ENCODE data around the gene PTPRN2. TPM values are rescaled to one million over a fixed set of nuclear protein-coding genes. Genes with fewer than 3 reads are reported as not detected.

Gene PTPRN2
- total RNA-seq, 1 experiment from 2014 or later, result 2.1 TPM

- RAD21 ChIA-PET (ENCODE audit: low non-redundant PET in 1 of 2, low total read pairs in 2 of 2, uncharacterized antibody in 2 of 2, unreplicated experiment in 2 of 2), result no interaction called here
These were observed 594.1 kb downstream of the PTPRN2 start for GRCh38 chr7:157993406-157994105.

More at GRCh38 chr7:157993406-157994105, 594.1 kb downstream of the PTPRN2 start:
- H2AFZ ChIP-seq (ENCODE audit: low read depth, low read length, poor library complexity, severe bottlenecking), result no peak overlapping the region
- H3K4me3 ChIP-seq (replicated peaks in 1 of 2; ENCODE audit: low read depth in 1 of 2, low read length in 2 of 2), result no peak overlapping the region
- DNase-seq (ENCODE audit: low read depth, low spot score) (no peak), ATAC-seq (no peak)
- H3K4me2 ChIP-seq (ENCODE audit: low read length), result no peak overlapping the region
- no peaks in the 10 kb centered on the region for H3K79me2 ChIP-seq (ENCODE audit: insufficient read depth, low read length)
- no peaks in the 10 kb centered on the region for H3K9me2 ChIP-seq (ENCODE audit: insufficient read depth)
- ChIA-PET CTCF (no interaction called here), POLR2A (no interaction called here)
- no peak overlapping the region for H3K27ac ChIP-seq (ENCODE audit: low read depth, low read length)
- no TSS peak for BruUV-seq (replicated peaks)
- H3K4me1 ChIP-seq (ENCODE audit: control insufficient read depth in 1 of 2, insufficient read depth in 2 of 2, low read length in 2 of 2), result no peaks in the 10 kb centered on the region
- TF ChIP-seq, protein P1, sequence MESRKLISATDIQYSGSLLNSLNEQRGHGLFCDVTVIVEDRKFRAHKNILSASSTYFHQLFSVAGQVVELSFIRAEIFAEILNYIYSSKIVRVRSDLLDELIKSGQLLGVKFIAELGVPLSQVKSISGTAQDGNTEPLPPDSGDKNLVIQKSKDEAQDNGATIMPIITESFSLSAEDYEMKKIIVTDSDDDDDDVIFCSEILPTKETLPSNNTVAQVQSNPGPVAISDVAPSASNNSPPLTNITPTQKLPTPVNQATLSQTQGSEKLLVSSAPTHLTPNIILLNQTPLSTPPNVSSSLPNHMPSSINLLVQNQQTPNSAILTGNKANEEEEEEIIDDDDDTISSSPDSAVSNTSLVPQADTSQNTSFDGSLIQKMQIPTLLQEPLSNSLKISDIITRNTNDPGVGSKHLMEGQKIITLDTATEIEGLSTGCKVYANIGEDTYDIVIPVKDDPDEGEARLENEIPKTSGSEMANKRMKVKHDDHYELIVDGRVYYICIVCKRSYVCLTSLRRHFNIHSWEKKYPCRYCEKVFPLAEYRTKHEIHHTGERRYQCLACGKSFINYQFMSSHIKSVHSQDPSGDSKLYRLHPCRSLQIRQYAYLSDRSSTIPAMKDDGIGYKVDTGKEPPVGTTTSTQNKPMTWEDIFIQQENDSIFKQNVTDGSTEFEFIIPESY (IDR thresholded peaks at IDR 0.05; ENCODE audit: extremely low read depth, insufficient replicate concordance, low read length), result no peak
- TF ChIP-seq JUND (IDR thresholded peaks at IDR 0.05), result no peak
- TF ChIP-seq SP1 (IDR thresholded peaks at IDR 0.05; ENCODE audit: low read depth), result no peak
- no peak for TF ChIP-seq POLR2AphosphoS5 (IDR thresholded peaks at IDR 0.05; ENCODE audit: low read depth, low read length)
- no peak for TF ChIP-seq RAD21 (IDR thresholded peaks at IDR 0.05; ENCODE audit: low read depth)
- TF ChIP-seq, protein P2, sequence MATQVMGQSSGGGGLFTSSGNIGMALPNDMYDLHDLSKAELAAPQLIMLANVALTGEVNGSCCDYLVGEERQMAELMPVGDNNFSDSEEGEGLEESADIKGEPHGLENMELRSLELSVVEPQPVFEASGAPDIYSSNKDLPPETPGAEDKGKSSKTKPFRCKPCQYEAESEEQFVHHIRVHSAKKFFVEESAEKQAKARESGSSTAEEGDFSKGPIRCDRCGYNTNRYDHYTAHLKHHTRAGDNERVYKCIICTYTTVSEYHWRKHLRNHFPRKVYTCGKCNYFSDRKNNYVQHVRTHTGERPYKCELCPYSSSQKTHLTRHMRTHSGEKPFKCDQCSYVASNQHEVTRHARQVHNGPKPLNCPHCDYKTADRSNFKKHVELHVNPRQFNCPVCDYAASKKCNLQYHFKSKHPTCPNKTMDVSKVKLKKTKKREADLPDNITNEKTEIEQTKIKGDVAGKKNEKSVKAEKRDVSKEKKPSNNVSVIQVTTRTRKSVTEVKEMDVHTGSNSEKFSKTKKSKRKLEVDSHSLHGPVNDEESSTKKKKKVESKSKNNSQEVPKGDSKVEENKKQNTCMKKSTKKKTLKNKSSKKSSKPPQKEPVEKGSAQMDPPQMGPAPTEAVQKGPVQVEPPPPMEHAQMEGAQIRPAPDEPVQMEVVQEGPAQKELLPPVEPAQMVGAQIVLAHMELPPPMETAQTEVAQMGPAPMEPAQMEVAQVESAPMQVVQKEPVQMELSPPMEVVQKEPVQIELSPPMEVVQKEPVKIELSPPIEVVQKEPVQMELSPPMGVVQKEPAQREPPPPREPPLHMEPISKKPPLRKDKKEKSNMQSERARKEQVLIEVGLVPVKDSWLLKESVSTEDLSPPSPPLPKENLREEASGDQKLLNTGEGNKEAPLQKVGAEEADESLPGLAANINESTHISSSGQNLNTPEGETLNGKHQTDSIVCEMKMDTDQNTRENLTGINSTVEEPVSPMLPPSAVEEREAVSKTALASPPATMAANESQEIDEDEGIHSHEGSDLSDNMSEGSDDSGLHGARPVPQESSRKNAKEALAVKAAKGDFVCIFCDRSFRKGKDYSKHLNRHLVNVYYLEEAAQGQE (IDR thresholded peaks at IDR 0.05; ENCODE audit: low read depth), result no peak
- no peak for TF ChIP-seq TCF7L2 (IDR thresholded peaks at IDR 0.05; ENCODE audit: borderline replicate concordance, extremely low read depth, insufficient read depth, insufficient read length)
- TF ChIP-seq EZH2 (IDR thresholded peaks at IDR 0.05), result no peak
- TF ChIP-seq CEBPB (IDR thresholded peaks at IDR 0.05; ENCODE audit: low read depth), result no peak
- no peak for TF ChIP-seq CBX3 (IDR thresholded peaks at IDR 0.05; ENCODE audit: low read depth)
- no peak for TF ChIP-seq EZH2phosphoT487 (IDR thresholded peaks at IDR 0.05; ENCODE audit: borderline replicate concordance)
- TF ChIP-seq, protein P3, sequence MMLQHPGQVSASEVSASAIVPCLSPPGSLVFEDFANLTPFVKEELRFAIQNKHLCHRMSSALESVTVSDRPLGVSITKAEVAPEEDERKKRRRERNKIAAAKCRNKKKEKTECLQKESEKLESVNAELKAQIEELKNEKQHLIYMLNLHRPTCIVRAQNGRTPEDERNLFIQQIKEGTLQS (IDR thresholded peaks at IDR 0.05), result no peak
- no peak for TF ChIP-seq SRF (IDR thresholded peaks at IDR 0.05; ENCODE audit: low read depth)
- no peak for TF ChIP-seq CTCF (IDR thresholded peaks at IDR 0.05 in 2 of 3, conservative IDR thresholded peaks at IDR 0.05 in 1 of 3; ENCODE audit: borderline replicate concordance in 1 of 3, insufficient read depth in 1 of 3, low read depth in 2 of 3, low read length in 2 of 3)
- TF ChIP-seq POLR2A (IDR thresholded peaks at IDR 0.05; ENCODE audit: borderline replicate concordance, extremely low read depth, insufficient read depth, insufficient read length), result no peak
- no peak for TF ChIP-seq YY1 (IDR thresholded peaks at IDR 0.05; ENCODE audit: extremely low read depth, insufficient replicate concordance, low read depth, low read length)
- TF ChIP-seq ZNF274 (IDR thresholded peaks at IDR 0.05; ENCODE audit: low read depth, low read length), result no peak
- H3K27me3 ChIP-seq (ENCODE audit: insufficient read depth, low read length), result no peaks in the 10 kb centered on the region; the same call in 1 of the 2 replicates
- no peaks in the 10 kb centered on the region for H4K20me1 ChIP-seq (ENCODE audit: insufficient read depth)
- H3K36me3 ChIP-seq (ENCODE audit: control insufficient read depth in 1 of 2, insufficient read depth in 2 of 2, low read length in 2 of 2), result no peaks in the 10 kb centered on the region
- H3K9ac ChIP-seq (ENCODE audit: low read length), result no peak overlapping the region
- intact Hi-C loops (cut with micrococcal nuclease), result no loop called here
- H3K9me3 ChIP-seq (ENCODE audit: control insufficient read depth in 1 of 2, insufficient read depth in 1 of 2, low read depth in 1 of 2, low read length in 2 of 2), result no peaks in the 10 kb centered on the region
